CD14-positive monocyte (primary cell): Measurements from ENCODE around the gene ZSCAN5B. TPM values are rescaled to one million over a fixed set of nuclear protein-coding genes. Genes with fewer than 3 reads are reported as not detected.

ENCODE experiments used
- DNase-seq, 3 donors: peaks; one replicate each; pipeline ENCODE4 v3.0.0-alpha.2; 2011 to 2022
- H2AFZ ChIP-seq: 2 replicates; pipeline ENCODE4 v1.6.0; 2012; ENCODE audit warnings: mild to moderate bottlenecking, low read depth, low read length, inconsistent platforms; ENCODE audit not compliant: insufficient read depth, poor library complexity, severe bottlenecking
- H3K27ac ChIP-seq, 2 donors: 1 replicate in 1 of 2; 2 replicates in 1 of 2; pipeline ENCODE4 v1.5.1; 2012 to 2013; ENCODE audit warnings: low read length in 2 of 2, control low read depth in 1 of 2, inconsistent platforms in 1 of 2, low read depth in 1 of 2, mild to moderate bottlenecking in 1 of 2
- H3K27me3 ChIP-seq, 2 donors: one replicate each; pipeline versions ENCODE4 v1.6.0 to v1.6.1; 2011 to 2013; ENCODE audit warnings: low read length in 2 of 2; ENCODE audit not compliant: control insufficient read depth in 2 of 2, insufficient read depth in 2 of 2
- H3K36me3 ChIP-seq, 2 donors: replicated peaks in 1 of 2; 1 replicate in 1 of 2; 2 replicates in 1 of 2; pipeline versions ENCODE4 v1.5.1 to v1.6.1; 2012 to 2013; ENCODE audit warnings: low read length in 2 of 2, control low read depth in 1 of 2, inconsistent platforms in 1 of 2, mild to moderate bottlenecking in 1 of 2; ENCODE audit not compliant: insufficient read depth in 2 of 2, control insufficient read depth in 1 of 2
- H3K4me1 ChIP-seq, 2 donors: 1 replicate in 1 of 2; 2 replicates in 1 of 2; pipeline versions ENCODE4 v1.5.1 to v1.6.1; 2012 to 2013; ENCODE audit warnings: low read length in 2 of 2, control low read depth in 1 of 2, inconsistent platforms in 1 of 2, mild to moderate bottlenecking in 1 of 2, moderate library complexity in 1 of 2; ENCODE audit not compliant: insufficient read depth in 2 of 2, control insufficient read depth in 1 of 2
- H3K4me2 ChIP-seq: replicated peaks from 2 replicates; pipeline ENCODE3; 2012; ENCODE audit warnings: low read length, moderate library complexity, mild to moderate bottlenecking; ENCODE audit not compliant: poor library complexity, severe bottlenecking; ENCODE audit errors: extremely low read depth
- H3K4me3 ChIP-seq, 3 experiments: fragments of 200-600 bp in 1 of 3; sonication (generic) in 1 of 3; replicated peaks in 1 of 3; 1 replicate in 2 of 3; 2 replicates in 1 of 3; pipeline ENCODE4 v1.5.1; 2011 to 2013; ENCODE audit warnings: low read length in 3 of 3, mild to moderate bottlenecking in 3 of 3, control low read depth in 2 of 3, low read depth in 2 of 3, inconsistent platforms in 1 of 3, moderate library complexity in 1 of 3
- H3K79me2 ChIP-seq: 2 replicates; pipeline ENCODE4 v1.6.0; 2012; ENCODE audit warnings: mild to moderate bottlenecking, control low read depth, inconsistent platforms, low read length, moderate library complexity; ENCODE audit not compliant: insufficient read depth
- H3K9ac ChIP-seq: 2 replicates; pipeline ENCODE4 v1.6.0; 2017; ENCODE audit warnings: low read length, mild to moderate bottlenecking; ENCODE audit not compliant: insufficient read depth, poor library complexity, severe bottlenecking
- H3K9me3 ChIP-seq, 2 donors: replicated peaks in 1 of 2; 1 replicate in 1 of 2; 2 replicates in 1 of 2; pipeline versions ENCODE4 v1.5.1 to v1.6.1; 2012 to 2013; ENCODE audit warnings: low read length in 2 of 2, control low read depth in 1 of 2; ENCODE audit not compliant: control insufficient read depth in 1 of 2, insufficient read depth in 1 of 2
- H4K20me1 ChIP-seq: 2 replicates; pipeline ENCODE4 v1.6.0; 2012; ENCODE audit warnings: mild to moderate bottlenecking, low read length, control low read depth, moderate library complexity; ENCODE audit not compliant: insufficient read depth
- H3K27ac Mint-ChIP-seq, 7 donors: one replicate each; pipeline ENCODE4 v1.8.0; 2020; ENCODE audit warnings: mild to moderate bottlenecking in 7 of 7, mixed read lengths in 7 of 7, moderate library complexity in 6 of 7, inconsistent platforms in 2 of 7
- H3K27me3 Mint-ChIP-seq, 3 donors: one replicate each; pipeline ENCODE4 v1.8.0; 2021 to 2022; ENCODE audit warnings: low read depth in 3 of 3, mild to moderate bottlenecking in 3 of 3, mixed read lengths in 3 of 3, moderate library complexity in 3 of 3, inconsistent platforms in 1 of 3
- H3K36me3 Mint-ChIP-seq, 2 donors: one replicate each; pipeline ENCODE4 v1.8.0; 2020; ENCODE audit warnings: mixed read lengths in 2 of 2, inconsistent platforms in 1 of 2, mild to moderate bottlenecking in 1 of 2
- H3K4me1 Mint-ChIP-seq: one replicate; pipeline ENCODE4 v1.8.0; 2020; ENCODE audit warnings: mild to moderate bottlenecking, mixed read lengths
- H3K4me3 Mint-ChIP-seq, 2 donors: one replicate each; pipeline ENCODE4 v1.8.0; 2020; ENCODE audit warnings: mild to moderate bottlenecking in 2 of 2, mixed read lengths in 2 of 2, moderate library complexity in 1 of 2
- H3K9me3 Mint-ChIP-seq, 7 donors: one replicate each; pipeline ENCODE4 v1.8.0; 2020 to 2022; ENCODE audit warnings: mixed read lengths in 7 of 7, mild to moderate bottlenecking in 6 of 7, moderate library complexity in 6 of 7, inconsistent platforms in 2 of 7
- WGBS: methylation state at CpG from one replicate; pipeline ENCODE4 v1.1.5; 2013; ENCODE audit warnings: missing lambda C conversion rate; ENCODE audit not compliant: insufficient coverage; 5-methylcytosine and 5-hydroxymethylcytosine counted together
- intact Hi-C, 2 donors: fragments of 100-400 bp; cut with micrococcal nuclease; formaldehyde crosslinking; loops; one replicate each; pipeline versions ENCODE4 v1.15.0 to v1.15.1; 2023
- polyA plus RNA-seq, 3 donors: library from polyadenylated mRNA; depleted of rRNA in 1 of 3; unstranded in 2 of 3; stranded (reverse) in 1 of 3; fragments of 300-500 nt in 2 of 3; fragments of >200 nt in 1 of 3; fragmentation: Illumina TruSeq in 2 of 3; gene quantifications; 1 replicate in 2 of 3; 2 replicates in 1 of 3; pipeline ENCODE4 v1.2.3, GENCODE V29; 2012 to 2021
- TF ChIP-seq, protein P1 (sequence below): fragments of 200-600 bp; IDR thresholded peaks from one replicate; pipeline ENCODE4 v1.8.0; 2022; ENCODE audit warnings: antibody characterized with exemption, mild to moderate bottlenecking

The ZSCAN5B gene
- polyA plus RNA-seq, 3 donors, result not detected

DNA sequence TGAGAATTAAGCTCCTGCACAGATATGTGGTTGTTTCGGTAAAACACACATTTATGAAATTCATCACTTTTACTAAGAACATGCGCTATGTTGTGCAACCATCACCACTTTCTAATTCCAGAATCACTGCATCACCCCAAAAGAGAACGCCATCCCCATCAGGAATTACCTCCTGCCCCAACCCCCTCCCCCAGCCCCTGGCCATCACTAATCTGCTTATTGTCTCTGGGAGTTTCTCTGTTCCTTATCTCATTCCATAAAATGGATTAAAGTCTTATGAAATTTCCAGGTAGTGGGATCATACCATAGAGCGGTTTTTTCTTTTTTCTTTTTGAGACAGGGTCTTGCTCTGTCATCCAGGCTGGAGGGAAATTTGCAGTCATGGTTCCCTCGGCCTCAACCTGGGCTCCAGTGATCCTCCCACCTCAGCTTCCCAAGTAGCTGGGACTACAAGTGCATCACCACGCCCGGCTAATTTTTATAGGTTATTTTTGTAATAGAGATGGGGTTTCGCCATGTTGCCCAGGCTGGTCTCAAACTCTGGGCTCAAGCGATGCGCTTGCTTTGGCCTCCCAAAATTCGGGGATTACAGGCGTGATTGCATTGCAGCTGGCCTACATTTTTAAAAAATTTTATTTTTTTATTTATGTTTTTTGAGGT lies 3.5 kb downstream of the ZSCAN5B start:
- Histone ChIP-seq H3K27me3 (no peaks in the 10 kb centered on the region), H3K79me2 (no peaks in the 10 kb centered on the region), H3K9me3 (no peaks in the 10 kb centered on the region), H3K4me2 (no peak overlapping the region), H4K20me1 (no peaks in the 10 kb centered on the region), H3K36me3 (no peaks in the 10 kb centered on the region), H3K4me1 (no peaks in the 10 kb centered on the region), H3K4me3 (no peak overlapping the region), H3K27ac (no peak overlapping the region), H3K9ac (no peak overlapping the region), H2AFZ (no peak overlapping the region)
- no peak overlapping the region for H3K27ac Mint-ChIP-seq
- no peak for DNase-seq
- H3K9me3 Mint-ChIP-seq, result peaks cover 0 to 3% (median 0%) of the 10 kb centered on the region in 7 donors
- intact Hi-C loops, result no loop called here
- no peaks in the 10 kb centered on the region for H3K4me1 Mint-ChIP-seq
- no peaks in the 10 kb centered on the region for H3K36me3 Mint-ChIP-seq
- TF ChIP-seq, protein P1, sequence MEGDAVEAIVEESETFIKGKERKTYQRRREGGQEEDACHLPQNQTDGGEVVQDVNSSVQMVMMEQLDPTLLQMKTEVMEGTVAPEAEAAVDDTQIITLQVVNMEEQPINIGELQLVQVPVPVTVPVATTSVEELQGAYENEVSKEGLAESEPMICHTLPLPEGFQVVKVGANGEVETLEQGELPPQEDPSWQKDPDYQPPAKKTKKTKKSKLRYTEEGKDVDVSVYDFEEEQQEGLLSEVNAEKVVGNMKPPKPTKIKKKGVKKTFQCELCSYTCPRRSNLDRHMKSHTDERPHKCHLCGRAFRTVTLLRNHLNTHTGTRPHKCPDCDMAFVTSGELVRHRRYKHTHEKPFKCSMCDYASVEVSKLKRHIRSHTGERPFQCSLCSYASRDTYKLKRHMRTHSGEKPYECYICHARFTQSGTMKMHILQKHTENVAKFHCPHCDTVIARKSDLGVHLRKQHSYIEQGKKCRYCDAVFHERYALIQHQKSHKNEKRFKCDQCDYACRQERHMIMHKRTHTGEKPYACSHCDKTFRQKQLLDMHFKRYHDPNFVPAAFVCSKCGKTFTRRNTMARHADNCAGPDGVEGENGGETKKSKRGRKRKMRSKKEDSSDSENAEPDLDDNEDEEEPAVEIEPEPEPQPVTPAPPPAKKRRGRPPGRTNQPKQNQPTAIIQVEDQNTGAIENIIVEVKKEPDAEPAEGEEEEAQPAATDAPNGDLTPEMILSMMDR, result no peak
- 90% methylated on average over 7 of the region's 12 CpGs for WGBS
- H3K4me3 Mint-ChIP-seq, result no peak overlapping the region
- peaks cover 5 to 10% (median 7%) of the 10 kb centered on the region in 3 donors for H3K27me3 Mint-ChIP-seq

DNA sequence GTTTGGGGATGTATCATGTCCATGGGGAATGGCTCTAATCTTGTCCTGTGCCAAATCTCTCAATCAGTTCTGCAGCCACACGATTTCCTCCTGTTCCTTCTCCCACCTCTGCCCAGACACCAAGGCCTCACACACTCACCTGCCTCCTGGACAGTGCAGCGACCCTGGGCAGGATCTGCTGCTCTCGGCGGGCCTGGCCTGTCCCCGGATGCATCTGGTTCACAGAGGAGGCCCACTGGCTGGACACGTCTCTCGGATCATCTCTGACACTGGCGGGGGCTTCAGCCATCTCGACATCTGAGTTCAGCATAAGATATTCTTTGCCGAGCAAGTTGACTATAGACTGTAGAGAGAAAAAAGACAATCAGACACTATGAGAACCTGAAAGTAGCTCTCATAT lies 5.9 kb downstream of the ZSCAN5B start:
- no peak overlapping the region for H3K27ac ChIP-seq
- Mint-ChIP-seq H3K4me1 (no peaks in the 10 kb centered on the region), H3K27ac (no peak overlapping the region), H3K4me3 (no peak overlapping the region), H3K27me3 (peaks cover 0 to 8% (median 3%) of the 10 kb centered on the region in 3 donors), H3K9me3 (no peaks in the 10 kb centered on the region), H3K36me3 (no peaks in the 10 kb centered on the region)
- H4K20me1 ChIP-seq, result no peaks in the 10 kb centered on the region
- H3K4me2 ChIP-seq, result no peak overlapping the region
- no peak overlapping the region for H3K9ac ChIP-seq
- no peaks in the 10 kb centered on the region for H3K9me3 ChIP-seq
- H3K4me1 ChIP-seq, result no peaks in the 10 kb centered on the region
- H3K27me3 ChIP-seq, result no peaks in the 10 kb centered on the region
- intact Hi-C loops, result no loop called here
- no peaks in the 10 kb centered on the region for H3K79me2 ChIP-seq
- no peaks in the 10 kb centered on the region for H3K36me3 ChIP-seq
- TF ChIP-seq, protein P1, result no peak
- 99% methylated on average over 10 of the region's 10 CpGs for WGBS
- H3K4me3 ChIP-seq, result no peak overlapping the region
- no peak for DNase-seq
- no peak overlapping the region for H2AFZ ChIP-seq
